PC-9 (cell line): ENCODE data around the gene MCFD2. TPM values are rescaled to one million over a fixed set of nuclear protein-coding genes. Genes with fewer than 3 reads are reported as not detected.

ENCODE experiments used
- BruUV-seq: library from RNA; stranded (reverse); fragments of 400-500 nt; replicated peaks from 2 replicates; lab custom pipeline; 2021; lab: Mats Ljungman, UMichigan
- CTCF ChIA-PET: fragments of 300-600 bp; sonication (Branson Sonifier 250); formaldehyde crosslinking; loops from one replicate; lab custom pipeline; 2022; ENCODE audit warnings: antibody characterized with exemption; lab: Charles Lee
- POLR2A ChIA-PET: fragments of 300-600 bp; sonication (Branson Sonifier 250); formaldehyde crosslinking; loops from one replicate; lab custom pipeline; 2022; ENCODE audit warnings: antibody characterized with exemption; ENCODE audit not compliant: unreplicated experiment; lab: Charles Lee
- DNase-seq, 2 experiments: peaks; one replicate each; pipeline versions ENCODE4 v3.0.0 to v3.0.0-alpha.2; 2015 to 2022; ENCODE audit warnings: mixed read lengths in 1 of 2
- H2AFZ ChIP-seq: fragments of 200-600 bp; sonication (generic); 2 replicates; pipeline ENCODE4 v1.8.1; 2017; ENCODE audit warnings: antibody characterized with exemption
- H3F3A ChIP-seq: fragments of 200-600 bp; sonication (generic); 2 replicates; pipeline ENCODE4 v1.8.1; 2017; ENCODE audit warnings: antibody characterized with exemption, mild to moderate bottlenecking, low read depth; ENCODE audit not compliant: insufficient read depth
- H3K27ac ChIP-seq: fragments of 200-600 bp; sonication (generic); 2 replicates; pipeline ENCODE4 v1.6.1; 2016; ENCODE audit warnings: mixed run types
- H3K27me3 ChIP-seq: fragments of 200-600 bp; sonication (generic); 2 replicates; pipeline ENCODE4 v1.6.1; 2016; ENCODE audit warnings: low read depth, mixed run types; ENCODE audit not compliant: insufficient read depth
- H3K36me3 ChIP-seq: fragments of 200-600 bp; sonication (generic); 2 replicates; pipeline ENCODE4 v1.6.1; 2016; ENCODE audit warnings: low read depth, mixed run types
- H3K4me1 ChIP-seq: fragments of 200-600 bp; sonication (generic); replicated peaks from 2 replicates; pipeline ENCODE4 v1.6.1; 2016; ENCODE audit warnings: mixed run types; ENCODE audit not compliant: insufficient read depth
- H3K4me2 ChIP-seq: fragments of 200-600 bp; sonication (generic); 2 replicates; pipeline ENCODE4 v1.6.1; 2017; ENCODE audit warnings: mixed run types
- H3K4me3 ChIP-seq: fragments of 200-600 bp; sonication (generic); 2 replicates; pipeline ENCODE4 v1.6.1; 2016; ENCODE audit warnings: mixed run types
- H3K79me2 ChIP-seq: fragments of 200-600 bp; sonication (generic); 2 replicates; pipeline ENCODE4 v1.6.1; 2017; ENCODE audit warnings: low read depth, mixed run types
- H3K9me2 ChIP-seq: fragments of 200-600 bp; sonication (generic); 2 replicates; pipeline ENCODE4 v1.8.1; 2017; ENCODE audit warnings: mild to moderate bottlenecking; ENCODE audit not compliant: insufficient read depth
- H3K9me3 ChIP-seq: fragments of 200-600 bp; sonication (generic); 2 replicates; pipeline ENCODE4 v1.8.1; 2016; ENCODE audit warnings: low read depth; ENCODE audit not compliant: insufficient read depth
- H4K20me1 ChIP-seq: fragments of 200-600 bp; sonication (generic); 2 replicates; pipeline ENCODE4 v1.8.1; 2017; ENCODE audit not compliant: insufficient read depth
- EZH2 ChIP-seq: fragments of 200-600 bp; sonication (generic); IDR thresholded peaks from 2 replicates; pipeline ENCODE4 v1.8.0; 2017; ENCODE audit warnings: antibody characterized with exemption, low read depth
- intact Hi-C: fragments of 100-400 bp; cut with micrococcal nuclease; formaldehyde crosslinking; loops from one replicate; pipeline ENCODE4 v1.10.0; 2022; ENCODE audit not compliant: unreplicated experiment
- total RNA-seq: library from RNA; stranded (reverse); gene quantifications from 2 replicates; pipeline ENCODE4 v1.2.3, GENCODE V29; 2021
- TF ChIP-seq, protein P1 (sequence below): fragments of 200-600 bp; sonication (generic); conservative IDR thresholded peaks from 2 replicates; pipeline ENCODE4 v1.6.1; 2017; ENCODE audit warnings: mixed run types, antibody characterized with exemption, mild to moderate bottlenecking, moderate library complexity

MCFD2 gene
- total RNA-seq, 1 experiment from 2014 or later: 163 TPM

- Histone ChIP-seq H4K20me1 (no peaks in the 10 kb centered on the region), H3K36me3 (no peaks in the 10 kb centered on the region), H3K27ac (no peak overlapping the region), H3F3A (peaks cover 44% of the 10 kb centered on the region), H3K4me1 (peaks cover 85% of the 10 kb centered on the region), H3K4me2 (no peak overlapping the region), H2AFZ (no peak overlapping the region), H3K27me3 (no peaks in the 10 kb centered on the region), H3K79me2 (no peaks in the 10 kb centered on the region), H3K9me2 (no peaks in the 10 kb centered on the region), H3K4me3 (no peak overlapping the region), H3K9me3 (peaks cover 4% of the 10 kb centered on the region; the same call in 1 of the 2 replicates)
- DNase-seq: no peak
- intact Hi-C loops: no loop called here
- ChIA-PET POLR2A (no interaction called here), CTCF (interaction anchor here (0.7 kb wide), 1 partner anchor 471 kb away, joined by 12 read pairs; no protein-coding TSS in a partner anchor)
- no TSS peak for BruUV-seq
- TF ChIP-seq, protein P1, sequence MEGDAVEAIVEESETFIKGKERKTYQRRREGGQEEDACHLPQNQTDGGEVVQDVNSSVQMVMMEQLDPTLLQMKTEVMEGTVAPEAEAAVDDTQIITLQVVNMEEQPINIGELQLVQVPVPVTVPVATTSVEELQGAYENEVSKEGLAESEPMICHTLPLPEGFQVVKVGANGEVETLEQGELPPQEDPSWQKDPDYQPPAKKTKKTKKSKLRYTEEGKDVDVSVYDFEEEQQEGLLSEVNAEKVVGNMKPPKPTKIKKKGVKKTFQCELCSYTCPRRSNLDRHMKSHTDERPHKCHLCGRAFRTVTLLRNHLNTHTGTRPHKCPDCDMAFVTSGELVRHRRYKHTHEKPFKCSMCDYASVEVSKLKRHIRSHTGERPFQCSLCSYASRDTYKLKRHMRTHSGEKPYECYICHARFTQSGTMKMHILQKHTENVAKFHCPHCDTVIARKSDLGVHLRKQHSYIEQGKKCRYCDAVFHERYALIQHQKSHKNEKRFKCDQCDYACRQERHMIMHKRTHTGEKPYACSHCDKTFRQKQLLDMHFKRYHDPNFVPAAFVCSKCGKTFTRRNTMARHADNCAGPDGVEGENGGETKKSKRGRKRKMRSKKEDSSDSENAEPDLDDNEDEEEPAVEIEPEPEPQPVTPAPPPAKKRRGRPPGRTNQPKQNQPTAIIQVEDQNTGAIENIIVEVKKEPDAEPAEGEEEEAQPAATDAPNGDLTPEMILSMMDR: no peak
- no peak for TF ChIP-seq EZH2
These were observed 63.5 kb downstream of the MCFD2 start for GRCh38 chr2:46852124-46852523.

Other genes with a start within 250 kb of the MCFD2 start
- 17.0 and 20.4 TPM in 2 replicates for gene SOCS5, start 216.5 kb downstream of the MCFD2 start, total RNA-seq
- gene TTC7A, start 25.4 kb upstream of the MCFD2 start, total RNA-seq: 66.8 and 80.9 TPM in 2 replicates
- 6.5 and 8.7 TPM in 2 replicates for gene STPG4, start 239.5 kb upstream of the MCFD2 start, total RNA-seq